H1 (cell line): Measurements from ENCODE around the gene MACROD2. TPM values are rescaled to one million over a fixed set of nuclear protein-coding genes. Genes with fewer than 3 reads are reported as not detected.

ENCODE experiments used
- BACH1 ChIP-seq: IDR thresholded peaks from 2 replicates; pipeline ENCODE4 v1.6.1; 2012; ENCODE audit warnings: low read length, improper control_type of control experiment
- BCL11A ChIP-seq, 2 experiments: IDR thresholded peaks; one replicate each; pipeline ENCODE4 v1.6.1; 2011; ENCODE audit warnings: low read depth in 2 of 2, low read length in 2 of 2, mild to moderate bottlenecking in 2 of 2
- CHD2 ChIP-seq: IDR thresholded peaks from 2 replicates; pipeline ENCODE4 v1.6.1; 2012; ENCODE audit warnings: low read length, improper control_type of control experiment
- MAFK ChIP-seq: IDR thresholded peaks from 2 replicates; pipeline ENCODE4 v1.6.1; 2012; ENCODE audit warnings: low read depth, mild to moderate bottlenecking, improper control_type of control experiment, low read length
- NANOG ChIP-seq: IDR thresholded peaks from 2 replicates; pipeline ENCODE4 v1.6.1; 2011; ENCODE audit warnings: low read length, low read depth, mild to moderate bottlenecking, inconsistent platforms; ENCODE audit not compliant: insufficient read depth, poor library complexity, severe bottlenecking
- TAF7 ChIP-seq: optimal IDR thresholded peaks from 2 replicates; pipeline ENCODE3; 2011; ENCODE audit warnings: low read depth, mild to moderate bottlenecking, inconsistent platforms, low read length, moderate library complexity, borderline replicate concordance
- ZNF274 ChIP-seq: IDR thresholded peaks from 2 replicates; pipeline ENCODE4 v1.7.0; 2012; ENCODE audit warnings: low read length, borderline replicate concordance; ENCODE audit errors: extremely low read depth
- polyA plus RNA-seq, 7 experiments: library from polyadenylated mRNA; depleted of rRNA in 3 of 7; stranded (reverse) in 5 of 7; unstranded in 2 of 7; fragments of >200 nt in 5 of 7; fragments of 200-250 nt in 2 of 7; gene quantifications; 1 replicate in 5 of 7; 2 replicates in 1 of 7; 4 replicates in 1 of 7; pipeline versions ENCODE4 v1.2.1 to v1.2.3, GENCODE V29; 2011 to 2013; ENCODE audit warnings: missing spikeins in 2 of 7, mixed read lengths in 2 of 7
- total RNA-seq: library from RNA; stranded (reverse); fragmentation: NEBNext Ultra II Directional; extraction: Animal tissue kit (Norgen Biotek cat#: 25700); gene quantifications from 2 replicates; pipeline ENCODE4 v1.2.1, GENCODE V29; 2021
- TF ChIP-seq, protein P1 (sequence below): fragments of 300-600 bp; sonication (generic); IDR thresholded peaks from 2 replicates; pipeline ENCODE4 v1.7.1; 2012; ENCODE audit warnings: low read length, moderate library complexity, mild to moderate bottlenecking, inconsistent platforms; ENCODE audit not compliant: insufficient replicate concordance
- TF ChIP-seq, protein P2 (sequence below), 3 experiments: IDR thresholded peaks; 1 replicate in 2 of 3; 2 replicates in 1 of 3; pipeline versions ENCODE4 v1.5.1 to v1.6.1; 2011; ENCODE audit warnings: low read length in 3 of 3, mild to moderate bottlenecking in 3 of 3, inconsistent platforms in 2 of 3, low read depth in 1 of 3, moderate library complexity in 1 of 3; ENCODE audit not compliant: insufficient read depth in 1 of 3; ENCODE audit errors: control extremely low read depth in 1 of 3

The MACROD2 gene
- total and polyA plus RNA-seq, 2 of the 8 experiments (the other 6 are each of a cell fraction or from before 2014, with no cell fraction given): 0.70 to 3.9 TPM

DNA sequence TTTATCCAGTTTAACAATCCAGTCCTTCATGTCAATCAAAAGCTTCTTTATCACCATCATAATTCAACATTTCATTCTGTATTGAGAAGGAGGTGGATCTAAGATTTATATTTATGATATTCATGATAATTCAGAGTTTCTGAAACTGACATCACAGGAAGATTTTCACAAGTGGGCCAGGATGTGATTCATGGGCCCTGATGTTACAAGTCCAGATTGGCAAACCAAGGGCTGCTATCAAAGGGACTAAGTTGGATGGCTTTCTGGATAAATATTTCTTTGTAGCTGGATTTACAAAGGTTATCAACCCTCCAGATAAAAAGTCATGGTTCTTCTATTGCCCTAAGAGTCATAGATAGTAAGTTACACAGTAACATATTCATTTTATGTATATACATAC, 1711.4 kb downstream of the MACROD2 start (continued):
- TF ChIP-seq, protein P1, sequence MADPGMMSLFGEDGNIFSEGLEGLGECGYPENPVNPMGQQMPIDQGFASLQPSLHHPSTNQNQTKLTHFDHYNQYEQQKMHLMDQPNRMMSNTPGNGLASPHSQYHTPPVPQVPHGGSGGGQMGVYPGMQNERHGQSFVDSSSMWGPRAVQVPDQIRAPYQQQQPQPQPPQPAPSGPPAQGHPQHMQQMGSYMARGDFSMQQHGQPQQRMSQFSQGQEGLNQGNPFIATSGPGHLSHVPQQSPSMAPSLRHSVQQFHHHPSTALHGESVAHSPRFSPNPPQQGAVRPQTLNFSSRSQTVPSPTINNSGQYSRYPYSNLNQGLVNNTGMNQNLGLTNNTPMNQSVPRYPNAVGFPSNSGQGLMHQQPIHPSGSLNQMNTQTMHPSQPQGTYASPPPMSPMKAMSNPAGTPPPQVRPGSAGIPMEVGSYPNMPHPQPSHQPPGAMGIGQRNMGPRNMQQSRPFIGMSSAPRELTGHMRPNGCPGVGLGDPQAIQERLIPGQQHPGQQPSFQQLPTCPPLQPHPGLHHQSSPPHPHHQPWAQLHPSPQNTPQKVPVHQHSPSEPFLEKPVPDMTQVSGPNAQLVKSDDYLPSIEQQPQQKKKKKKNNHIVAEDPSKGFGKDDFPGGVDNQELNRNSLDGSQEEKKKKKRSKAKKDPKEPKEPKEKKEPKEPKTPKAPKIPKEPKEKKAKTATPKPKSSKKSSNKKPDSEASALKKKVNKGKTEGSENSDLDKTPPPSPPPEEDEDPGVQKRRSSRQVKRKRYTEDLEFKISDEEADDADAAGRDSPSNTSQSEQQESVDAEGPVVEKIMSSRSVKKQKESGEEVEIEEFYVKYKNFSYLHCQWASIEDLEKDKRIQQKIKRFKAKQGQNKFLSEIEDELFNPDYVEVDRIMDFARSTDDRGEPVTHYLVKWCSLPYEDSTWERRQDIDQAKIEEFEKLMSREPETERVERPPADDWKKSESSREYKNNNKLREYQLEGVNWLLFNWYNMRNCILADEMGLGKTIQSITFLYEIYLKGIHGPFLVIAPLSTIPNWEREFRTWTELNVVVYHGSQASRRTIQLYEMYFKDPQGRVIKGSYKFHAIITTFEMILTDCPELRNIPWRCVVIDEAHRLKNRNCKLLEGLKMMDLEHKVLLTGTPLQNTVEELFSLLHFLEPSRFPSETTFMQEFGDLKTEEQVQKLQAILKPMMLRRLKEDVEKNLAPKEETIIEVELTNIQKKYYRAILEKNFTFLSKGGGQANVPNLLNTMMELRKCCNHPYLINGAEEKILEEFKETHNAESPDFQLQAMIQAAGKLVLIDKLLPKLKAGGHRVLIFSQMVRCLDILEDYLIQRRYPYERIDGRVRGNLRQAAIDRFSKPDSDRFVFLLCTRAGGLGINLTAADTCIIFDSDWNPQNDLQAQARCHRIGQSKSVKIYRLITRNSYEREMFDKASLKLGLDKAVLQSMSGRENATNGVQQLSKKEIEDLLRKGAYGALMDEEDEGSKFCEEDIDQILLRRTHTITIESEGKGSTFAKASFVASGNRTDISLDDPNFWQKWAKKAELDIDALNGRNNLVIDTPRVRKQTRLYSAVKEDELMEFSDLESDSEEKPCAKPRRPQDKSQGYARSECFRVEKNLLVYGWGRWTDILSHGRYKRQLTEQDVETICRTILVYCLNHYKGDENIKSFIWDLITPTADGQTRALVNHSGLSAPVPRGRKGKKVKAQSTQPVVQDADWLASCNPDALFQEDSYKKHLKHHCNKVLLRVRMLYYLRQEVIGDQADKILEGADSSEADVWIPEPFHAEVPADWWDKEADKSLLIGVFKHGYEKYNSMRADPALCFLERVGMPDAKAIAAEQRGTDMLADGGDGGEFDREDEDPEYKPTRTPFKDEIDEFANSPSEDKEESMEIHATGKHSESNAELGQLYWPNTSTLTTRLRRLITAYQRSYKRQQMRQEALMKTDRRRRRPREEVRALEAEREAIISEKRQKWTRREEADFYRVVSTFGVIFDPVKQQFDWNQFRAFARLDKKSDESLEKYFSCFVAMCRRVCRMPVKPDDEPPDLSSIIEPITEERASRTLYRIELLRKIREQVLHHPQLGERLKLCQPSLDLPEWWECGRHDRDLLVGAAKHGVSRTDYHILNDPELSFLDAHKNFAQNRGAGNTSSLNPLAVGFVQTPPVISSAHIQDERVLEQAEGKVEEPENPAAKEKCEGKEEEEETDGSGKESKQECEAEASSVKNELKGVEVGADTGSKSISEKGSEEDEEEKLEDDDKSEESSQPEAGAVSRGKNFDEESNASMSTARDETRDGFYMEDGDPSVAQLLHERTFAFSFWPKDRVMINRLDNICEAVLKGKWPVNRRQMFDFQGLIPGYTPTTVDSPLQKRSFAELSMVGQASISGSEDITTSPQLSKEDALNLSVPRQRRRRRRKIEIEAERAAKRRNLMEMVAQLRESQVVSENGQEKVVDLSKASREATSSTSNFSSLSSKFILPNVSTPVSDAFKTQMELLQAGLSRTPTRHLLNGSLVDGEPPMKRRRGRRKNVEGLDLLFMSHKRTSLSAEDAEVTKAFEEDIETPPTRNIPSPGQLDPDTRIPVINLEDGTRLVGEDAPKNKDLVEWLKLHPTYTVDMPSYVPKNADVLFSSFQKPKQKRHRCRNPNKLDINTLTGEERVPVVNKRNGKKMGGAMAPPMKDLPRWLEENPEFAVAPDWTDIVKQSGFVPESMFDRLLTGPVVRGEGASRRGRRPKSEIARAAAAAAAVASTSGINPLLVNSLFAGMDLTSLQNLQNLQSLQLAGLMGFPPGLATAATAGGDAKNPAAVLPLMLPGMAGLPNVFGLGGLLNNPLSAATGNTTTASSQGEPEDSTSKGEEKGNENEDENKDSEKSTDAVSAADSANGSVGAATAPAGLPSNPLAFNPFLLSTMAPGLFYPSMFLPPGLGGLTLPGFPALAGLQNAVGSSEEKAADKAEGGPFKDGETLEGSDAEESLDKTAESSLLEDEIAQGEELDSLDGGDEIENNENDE: no peak
- TF ChIP-seq CHD2 (no peak), MAFK (no peak), TAF7 (no peak), NANOG (no peak), ZNF274 (no peak), BCL11A (IDR thresholded peaks at IDR 0.05; ENCODE audit: low read depth in 2 of 2, low read length in 2 of 2) (no peak), BACH1 (no peak)
- TF ChIP-seq, protein P2, sequence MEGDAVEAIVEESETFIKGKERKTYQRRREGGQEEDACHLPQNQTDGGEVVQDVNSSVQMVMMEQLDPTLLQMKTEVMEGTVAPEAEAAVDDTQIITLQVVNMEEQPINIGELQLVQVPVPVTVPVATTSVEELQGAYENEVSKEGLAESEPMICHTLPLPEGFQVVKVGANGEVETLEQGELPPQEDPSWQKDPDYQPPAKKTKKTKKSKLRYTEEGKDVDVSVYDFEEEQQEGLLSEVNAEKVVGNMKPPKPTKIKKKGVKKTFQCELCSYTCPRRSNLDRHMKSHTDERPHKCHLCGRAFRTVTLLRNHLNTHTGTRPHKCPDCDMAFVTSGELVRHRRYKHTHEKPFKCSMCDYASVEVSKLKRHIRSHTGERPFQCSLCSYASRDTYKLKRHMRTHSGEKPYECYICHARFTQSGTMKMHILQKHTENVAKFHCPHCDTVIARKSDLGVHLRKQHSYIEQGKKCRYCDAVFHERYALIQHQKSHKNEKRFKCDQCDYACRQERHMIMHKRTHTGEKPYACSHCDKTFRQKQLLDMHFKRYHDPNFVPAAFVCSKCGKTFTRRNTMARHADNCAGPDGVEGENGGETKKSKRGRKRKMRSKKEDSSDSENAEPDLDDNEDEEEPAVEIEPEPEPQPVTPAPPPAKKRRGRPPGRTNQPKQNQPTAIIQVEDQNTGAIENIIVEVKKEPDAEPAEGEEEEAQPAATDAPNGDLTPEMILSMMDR (IDR thresholded peaks at IDR 0.05; ENCODE audit: control extremely low read depth in 1 of 3, insufficient read depth in 1 of 3, low read depth in 1 of 3, low read length in 3 of 3): no peak
